GM19023 (cell line): Measurements from ENCODE around the gene ART4.

Source experiments
- ATAC-seq: cut with Tn5 transposase; IDR thresholded peaks from one replicate; pipeline ENCODE4 v1.9.1; 2021; ENCODE audit warnings: mild to moderate bottlenecking, moderate library complexity; ENCODE audit not compliant: unreplicated experiment

Gene ART4

DNA sequence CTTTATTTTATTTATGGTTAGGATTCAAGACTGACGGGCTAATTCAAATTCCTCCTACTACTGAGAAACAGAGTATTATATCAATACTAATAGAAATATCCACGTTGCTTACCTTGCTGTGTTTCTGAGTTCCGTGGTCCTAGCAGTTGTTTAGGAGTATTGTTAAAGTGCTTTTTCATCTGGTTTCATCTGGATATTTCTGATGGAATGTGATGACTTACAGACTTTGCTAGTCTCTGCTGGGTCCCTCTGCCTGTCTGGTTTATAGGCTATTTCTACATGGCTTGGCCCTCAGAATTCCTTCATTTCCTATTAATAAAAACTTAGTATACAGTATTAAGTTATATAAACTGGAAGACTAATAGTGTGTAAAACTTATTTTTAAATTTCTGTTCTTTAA is 29.3 kb downstream of the ART4 start, which contains the start of gene SMCO3:
TSS of gene SMCO3 (minus strand) at position 169 of the 400 bp plus-strand sequence. CDS start 7,502 bp downstream, outside the sequence.
- no peak for ATAC-seq

DNA sequence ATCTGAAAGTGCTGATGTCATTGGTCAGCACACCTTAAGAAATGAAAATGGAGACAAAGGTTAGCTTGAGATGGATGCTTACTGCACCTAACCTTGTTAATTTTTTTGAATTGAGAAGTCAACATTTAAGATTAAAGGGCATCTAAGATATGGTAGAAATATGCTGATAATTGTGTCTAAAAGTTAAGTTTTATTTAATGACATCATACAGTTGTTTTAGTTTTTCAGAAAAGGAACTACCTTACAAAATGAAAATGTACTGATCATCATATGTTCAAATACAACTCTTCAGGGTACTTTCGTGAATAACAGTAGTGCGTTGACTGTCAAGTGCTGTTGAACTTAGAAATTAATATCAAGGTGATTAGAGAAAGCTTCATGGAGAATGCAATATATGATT is 31.8 kb downstream of the ART4 start:
- no peak for ATAC-seq

DNA sequence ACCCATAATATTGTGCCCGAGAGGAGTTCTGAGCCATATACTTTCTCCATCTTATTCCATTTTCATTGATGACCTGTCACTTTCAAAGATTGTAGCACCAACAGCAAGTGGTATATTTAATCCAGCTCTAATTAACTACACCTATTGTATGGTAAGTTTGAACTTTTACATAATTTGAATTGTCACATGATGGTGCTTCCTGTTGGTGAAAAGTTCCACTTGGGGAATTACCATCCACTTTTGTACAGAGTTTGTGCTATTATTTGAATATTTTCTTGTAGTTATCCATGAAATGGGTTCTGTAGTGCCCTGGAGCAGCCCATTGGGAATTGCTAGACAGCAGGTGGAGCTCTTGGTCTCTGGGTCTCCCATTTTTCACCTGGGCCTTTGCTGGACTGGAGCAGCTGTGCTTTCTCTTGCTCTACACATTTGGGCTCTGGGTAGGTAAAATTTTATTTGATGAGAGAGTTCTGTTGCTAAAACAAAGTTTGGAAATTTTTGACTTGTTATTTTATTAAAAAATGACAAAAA is 32.3 kb downstream of the ART4 start:
- ATAC-seq, result no peak

DNA sequence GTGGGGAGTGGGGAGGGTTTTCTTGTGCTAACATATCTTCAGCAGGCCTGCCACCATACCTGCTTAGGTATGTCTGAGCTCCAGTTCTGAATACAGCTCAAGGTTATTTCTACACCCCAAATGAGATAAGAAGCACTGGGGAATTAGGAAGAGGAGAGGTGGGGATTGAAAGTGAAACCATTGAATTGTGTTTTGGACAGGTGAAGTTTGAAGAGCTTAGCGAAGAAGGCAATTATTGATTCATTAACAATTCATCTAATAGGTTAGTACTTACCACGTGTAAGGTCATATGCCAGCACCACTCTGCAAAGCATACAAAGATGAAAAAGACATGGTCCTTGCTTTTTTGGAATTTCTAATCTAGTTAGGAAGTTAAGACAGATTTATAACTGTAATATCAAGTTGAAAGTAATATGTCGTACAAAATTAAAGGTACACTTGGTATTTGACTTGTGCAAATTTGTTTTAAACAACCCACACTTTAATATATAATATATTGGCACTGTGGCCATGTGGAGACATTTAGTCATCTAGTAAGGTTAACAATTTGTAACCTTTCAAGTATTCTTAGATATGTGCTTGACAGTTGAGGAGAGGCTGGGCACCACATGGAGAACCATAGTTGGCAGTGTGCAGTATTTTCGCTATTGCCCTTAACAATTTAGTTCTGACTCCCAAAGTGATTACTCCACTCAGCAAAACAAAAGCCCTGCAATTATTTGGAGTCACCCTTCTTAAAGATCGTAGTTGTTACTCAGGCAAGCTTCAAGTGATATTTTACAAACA is 33.0 kb downstream of the ART4 start:
- ATAC-seq, result no peak

DNA sequence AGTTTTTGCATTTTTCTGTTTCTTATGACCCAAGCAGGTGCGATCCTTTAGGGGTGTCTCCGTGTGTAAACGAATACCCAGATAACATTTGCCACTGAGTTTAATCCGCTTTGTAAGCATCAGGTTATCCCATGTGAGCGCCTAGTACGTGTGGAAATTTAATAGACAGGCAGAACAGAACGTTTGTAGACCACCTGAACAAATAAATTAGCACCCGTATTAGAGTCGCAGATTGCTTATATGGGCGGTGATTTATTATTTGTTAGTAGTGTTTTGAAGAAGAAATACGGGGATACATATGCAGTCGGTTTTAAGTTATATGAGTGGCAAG is 39.5 kb downstream of the ART4 start:
- peak; percentile 20 for ATAC-seq

DNA sequence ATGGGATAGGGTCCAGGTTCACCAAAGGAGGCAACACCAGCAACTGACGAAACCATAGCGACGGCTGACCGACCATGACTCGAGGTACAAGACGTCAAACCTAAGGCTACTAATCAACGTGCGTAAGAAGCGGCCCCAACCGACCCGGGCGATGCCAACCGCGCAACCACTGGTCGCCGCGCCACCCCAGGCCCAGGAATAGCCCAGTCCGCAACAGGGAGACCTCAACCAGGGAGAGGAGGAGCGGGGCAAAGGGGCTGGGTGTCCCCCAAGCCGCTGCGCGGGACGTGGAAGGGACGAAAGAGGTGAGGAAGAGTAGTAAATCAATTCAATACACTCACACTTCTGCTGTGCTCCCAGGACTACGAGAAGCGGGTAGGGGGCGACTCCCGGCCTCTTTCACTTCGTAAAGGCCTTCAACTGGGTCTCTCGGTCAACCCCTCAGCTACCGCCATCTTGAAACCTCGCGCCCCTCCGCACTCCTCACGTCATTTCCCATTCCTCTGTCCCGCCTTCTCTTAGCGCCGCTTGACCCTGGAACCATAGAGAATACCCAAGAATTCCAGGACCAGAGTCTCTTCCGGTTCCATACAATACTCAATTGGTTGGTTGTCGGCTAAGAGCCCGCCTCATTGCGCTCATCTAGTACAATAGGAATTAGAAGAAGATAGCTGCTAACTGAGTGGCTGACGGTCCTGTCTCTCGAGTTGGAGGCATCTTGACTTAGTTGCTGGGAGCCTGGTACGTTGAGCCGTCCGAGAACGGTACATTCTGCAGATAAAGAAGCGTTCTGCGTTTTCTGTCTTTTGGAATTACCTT is 40.1 kb downstream of the ART4 start, which contains the start of the genes C12orf60 and WBP11:
TSS of gene C12orf60 (plus strand) at position 660 of the 819 bp plus-strand sequence. CDS start 19,266 bp downstream, outside the sequence.
TSS of gene WBP11 (minus strand) at position 468 of the 819 bp plus-strand sequence. CDS start 2,095 bp downstream, outside the sequence.
- ATAC-seq, result peak; percentile 99

DNA sequence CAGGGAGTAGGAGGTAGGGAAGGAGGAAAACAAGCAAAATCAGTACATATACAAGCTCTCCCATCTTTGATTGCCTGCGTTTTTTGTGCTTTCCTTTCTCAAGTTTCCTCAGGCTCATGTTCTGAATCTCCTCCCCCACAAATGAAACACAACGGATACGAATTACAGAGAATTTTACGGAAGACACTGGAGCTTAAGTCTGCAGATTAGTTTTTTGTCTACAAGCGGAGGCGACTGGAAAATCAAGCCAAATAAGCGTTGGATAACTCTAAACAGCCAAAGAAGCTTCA is 40.7 kb downstream of the ART4 start:
- no peak for ATAC-seq

DNA sequence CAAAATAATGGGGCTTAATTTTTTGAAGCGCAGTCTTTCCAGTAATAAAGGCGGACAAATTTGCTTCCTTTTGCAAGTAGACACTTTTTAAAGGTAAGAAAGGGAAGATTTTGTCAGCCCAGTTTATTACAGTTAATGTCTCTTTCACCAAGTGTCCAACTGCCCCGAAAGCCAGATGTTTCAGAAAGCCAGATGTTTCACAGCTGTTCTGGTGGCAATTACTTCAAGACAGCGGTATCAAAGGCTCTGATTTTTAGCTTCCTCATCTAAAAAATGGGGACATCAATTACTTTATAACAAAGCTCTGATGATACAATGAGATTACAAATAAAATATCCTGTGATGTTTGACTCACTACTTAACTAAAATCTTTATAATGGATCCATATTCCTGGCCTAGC is 41.1 kb downstream of the ART4 start:
- no peak for ATAC-seq

DNA sequence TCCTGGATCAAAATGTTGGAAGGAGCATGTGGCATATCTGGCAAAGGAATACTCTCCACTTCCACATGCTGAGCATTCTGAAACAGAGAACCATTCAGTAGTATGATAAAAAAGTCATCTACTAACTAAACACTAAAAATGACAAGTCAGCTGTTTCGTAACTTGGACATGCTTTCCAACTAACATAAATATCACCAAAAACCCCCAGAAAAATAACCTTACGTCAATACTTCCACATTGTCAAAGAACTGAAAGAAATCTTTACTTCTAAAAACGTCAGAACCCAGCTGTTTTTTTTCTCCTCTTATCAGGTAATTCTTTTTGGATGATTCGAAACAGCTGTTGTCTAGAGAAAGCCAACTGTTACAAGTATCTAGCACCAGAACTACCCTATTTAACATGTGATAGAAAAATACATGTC is 48.3 kb downstream of the ART4 start:
- ATAC-seq, result no peak

DNA sequence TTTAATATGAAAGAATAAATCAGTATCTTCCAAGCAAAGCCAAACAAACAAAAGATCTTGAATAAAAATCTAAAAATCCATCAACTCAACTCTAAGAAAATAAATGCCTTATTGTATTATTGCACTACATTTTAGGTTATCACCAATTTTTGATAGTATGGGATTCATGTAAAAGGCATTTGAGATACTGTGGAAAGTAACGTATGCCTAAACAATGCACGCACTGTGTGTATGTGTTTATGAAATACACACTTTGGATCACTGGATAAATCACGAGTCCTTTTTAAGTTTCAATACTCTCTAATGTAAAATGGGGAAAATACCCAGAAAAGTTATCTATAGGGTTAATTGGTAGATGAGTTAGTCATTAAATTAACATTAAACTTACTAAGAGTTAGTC is 57.8 kb downstream of the ART4 start:
- no peak for ATAC-seq

DNA sequence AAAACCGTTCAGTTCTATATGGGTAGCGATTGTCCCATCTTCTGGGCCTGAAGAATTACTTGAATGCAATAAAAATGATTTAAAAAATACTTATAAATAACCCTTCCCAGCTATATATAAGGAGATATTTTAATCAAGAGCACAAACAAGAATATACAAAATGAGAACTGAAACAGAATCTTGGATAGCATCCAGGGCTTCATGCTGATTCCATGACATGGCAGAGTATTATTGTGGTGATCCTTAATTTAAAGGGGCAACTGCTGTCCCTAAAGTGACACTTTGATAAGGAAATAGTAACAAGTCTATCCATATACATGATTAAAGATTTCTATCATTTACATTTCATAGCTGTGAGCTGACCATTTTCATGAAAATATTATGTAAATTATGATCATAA is 58.9 kb downstream of the ART4 start:
- no peak for ATAC-seq

DNA sequence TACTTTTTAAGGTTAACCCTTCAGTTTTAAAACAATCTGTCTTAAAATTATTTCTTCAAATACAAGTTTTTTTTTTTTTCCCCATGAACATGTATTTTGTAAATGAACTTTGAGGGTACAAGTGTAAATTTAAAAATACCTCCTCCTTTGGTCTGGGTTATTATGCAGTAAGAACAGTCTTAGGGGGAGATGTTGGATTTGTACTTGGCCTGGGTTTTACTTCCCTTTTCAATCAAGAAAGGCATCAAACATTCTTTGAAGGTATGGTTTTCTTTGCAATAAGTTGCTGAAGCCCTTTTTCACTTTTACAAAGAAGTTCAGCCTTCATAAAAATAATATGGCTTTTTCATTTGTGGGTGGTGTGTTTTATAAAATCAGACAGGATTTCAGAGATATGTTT is 60.6 kb downstream of the ART4 start:
- ATAC-seq, result no peak

DNA sequence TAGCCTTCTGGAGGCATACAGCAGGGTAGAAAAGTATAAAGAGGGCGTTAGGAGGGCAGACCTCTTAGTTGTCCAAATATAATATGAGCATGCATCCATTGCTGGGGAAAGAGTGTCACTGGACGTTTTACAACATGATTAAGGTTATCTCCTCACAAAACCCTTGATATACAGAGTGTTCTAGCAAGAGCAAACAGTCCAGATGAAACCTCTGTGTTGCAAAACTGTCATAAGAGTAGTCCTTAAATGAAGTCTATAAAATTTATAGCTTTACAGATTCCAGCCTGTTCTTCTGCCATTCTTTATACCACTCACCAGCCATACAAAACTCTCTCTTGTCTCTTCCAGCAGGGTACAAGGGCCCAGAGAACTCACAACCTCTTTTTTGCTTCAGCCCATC is 61.8 kb downstream of the ART4 start:
- no peak for ATAC-seq

DNA sequence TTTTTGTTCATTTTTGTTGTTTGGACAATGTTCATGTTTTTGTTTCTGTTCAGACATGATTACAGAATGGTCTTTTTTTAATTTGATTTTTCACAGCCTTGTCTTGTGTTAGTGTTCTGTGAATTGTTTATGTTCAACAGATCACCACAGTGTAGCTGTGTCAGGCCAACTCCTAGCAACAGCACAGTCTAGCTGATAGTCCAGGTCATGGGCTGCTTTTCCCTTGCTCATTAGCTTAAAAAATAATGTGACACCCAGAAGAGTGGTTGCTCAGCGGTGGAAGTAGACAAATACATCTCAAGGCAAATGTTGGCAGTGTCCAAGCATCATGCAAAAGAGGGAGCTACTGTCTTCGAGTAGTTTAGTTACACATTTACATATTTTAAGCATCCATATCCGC is 62.5 kb downstream of the ART4 start:
- ATAC-seq, result no peak

DNA sequence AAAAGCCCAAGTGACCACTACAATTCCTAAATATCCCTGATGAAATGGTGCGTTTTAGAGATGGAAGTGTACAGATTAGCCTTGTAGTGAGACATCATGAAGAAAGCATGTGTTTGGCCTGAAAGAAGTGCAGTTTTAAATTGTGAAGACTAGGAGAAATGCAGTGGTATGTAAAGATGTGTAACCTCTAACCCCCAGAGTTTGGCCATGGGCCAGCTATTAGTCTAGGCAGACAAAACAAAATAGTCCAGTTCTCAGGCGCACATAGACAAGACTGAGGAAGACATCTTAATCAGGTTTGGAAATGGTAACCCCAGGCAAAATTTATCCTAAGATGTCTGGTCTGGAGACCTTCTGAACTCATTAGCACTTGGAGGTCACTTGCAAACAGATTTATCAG is 63.5 kb downstream of the ART4 start:
- no peak for ATAC-seq

DNA sequence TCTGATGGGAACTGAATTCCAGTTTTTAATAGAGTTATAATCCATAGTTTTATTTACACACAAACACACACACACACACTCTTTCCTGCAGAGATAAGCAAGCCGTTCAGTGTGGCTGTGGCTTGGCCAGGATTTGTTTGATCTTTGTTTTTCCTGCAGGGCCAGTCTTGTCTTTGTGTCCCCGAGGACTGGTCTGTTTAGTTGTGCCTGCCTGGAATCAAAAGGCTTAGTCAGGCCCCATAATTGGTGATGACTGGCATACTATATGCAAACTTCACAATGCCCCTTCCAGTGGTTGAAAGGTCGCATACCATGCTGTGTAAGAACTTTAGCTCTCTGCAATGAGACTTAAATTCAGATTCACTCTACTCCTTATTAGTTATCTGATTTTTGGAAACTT is 66.1 kb downstream of the ART4 start:
- ATAC-seq, result no peak

DNA sequence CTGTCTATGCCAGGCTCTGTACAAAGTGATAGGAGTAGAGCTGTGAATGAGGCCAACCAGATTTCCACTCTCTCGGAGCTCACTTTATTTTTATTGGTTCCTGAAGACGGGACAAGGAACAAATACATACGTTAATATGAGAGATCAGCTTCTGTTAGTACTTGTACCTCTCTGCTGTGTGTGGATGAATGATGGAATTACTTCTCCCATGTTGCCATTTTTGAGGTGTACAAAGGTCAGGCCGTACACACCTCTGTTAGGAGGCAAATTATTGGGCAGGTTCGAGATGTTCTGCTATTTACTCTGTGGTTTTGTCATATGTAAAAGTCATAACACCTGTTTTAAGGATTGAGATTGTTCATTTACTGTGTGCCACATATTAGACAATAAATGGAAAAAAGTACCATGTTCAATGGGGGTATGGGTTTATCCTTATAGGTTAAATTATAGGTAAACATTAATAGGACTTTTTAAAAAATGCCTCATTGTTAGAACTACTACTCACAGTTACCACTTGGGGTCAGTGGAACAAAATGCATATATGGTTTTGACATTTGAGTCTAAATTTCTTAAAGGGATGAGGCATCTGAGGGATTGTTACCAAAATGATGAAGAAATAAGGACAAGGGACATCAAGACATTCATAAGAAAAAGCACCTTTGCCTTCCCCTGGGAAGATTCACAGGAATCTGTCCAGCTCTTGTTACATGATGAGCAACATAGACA is 66.9 kb downstream of the ART4 start:
- no peak for ATAC-seq

DNA sequence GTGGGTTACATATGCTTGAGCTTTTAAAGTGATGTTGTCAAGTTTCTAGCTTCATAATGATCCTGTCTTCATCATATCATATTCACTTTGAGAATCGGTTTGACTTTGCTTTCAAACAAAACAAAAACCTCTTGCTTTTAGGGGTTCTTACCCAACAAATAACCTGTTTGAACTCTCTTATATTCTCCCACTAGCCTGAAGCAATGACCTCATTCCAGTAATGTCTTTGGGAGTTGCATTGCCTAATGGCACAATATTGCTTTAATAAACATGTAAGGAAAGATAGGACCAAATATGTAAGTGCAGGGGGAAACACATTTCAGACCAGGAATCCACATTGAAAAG is 67.7 kb downstream of the ART4 start:
- ATAC-seq, result no peak
